ENCODE measurements around the gene SHC3. TPM values are rescaled to one million over a fixed set of nuclear protein-coding genes. Genes with fewer than 3 reads are reported as not detected.

SHC3 gene
- total RNA-seq, 1 experiment from 2014 or later = 0.27 TPM

DNA sequence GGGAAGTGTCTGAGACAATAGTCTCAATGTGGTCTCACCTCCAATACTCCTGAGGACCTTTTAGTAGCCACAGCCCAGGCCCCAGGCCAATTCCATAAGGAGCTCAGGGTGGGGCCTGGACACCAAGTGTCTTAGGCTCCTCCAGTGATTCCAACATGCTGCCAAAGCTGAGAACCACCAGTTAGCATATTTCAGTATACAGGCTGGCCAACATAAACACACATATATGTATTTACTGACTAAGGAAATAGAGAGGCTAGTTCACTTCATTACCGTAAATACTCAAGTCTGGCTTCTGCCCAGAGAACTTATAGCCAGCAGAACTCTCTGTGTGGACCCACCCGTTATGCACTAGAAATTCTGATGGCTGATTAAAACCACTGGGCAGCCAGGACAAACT, 163.3 kb downstream of the SHC3 start:
- Histone ChIP-seq H4K20me1 (ENCODE audit: insufficient read depth) (no peaks in the 10 kb centered on the region), H3K9me2 (ENCODE audit: insufficient read depth) (no peaks in the 10 kb centered on the region), H3K4me2 (ENCODE audit: low read length) (no peak overlapping the region), H3K27me3 (ENCODE audit: insufficient read depth, low read length) (no peaks in the 10 kb centered on the region), H3K79me2 (ENCODE audit: insufficient read depth, low read length) (no peaks in the 10 kb centered on the region), H3K4me1 (ENCODE audit: control insufficient read depth in 1 of 2, insufficient read depth in 2 of 2, low read length in 2 of 2) (peaks cover 1 to 2% of the 10 kb centered on the region in 2 experiments; a peak in 2 of 4 replicates), H2AFZ (ENCODE audit: low read depth, low read length, poor library complexity, severe bottlenecking) (no peak overlapping the region), H3K9ac (ENCODE audit: low read length) (no peak overlapping the region), H3K27ac (ENCODE audit: low read depth, low read length) (no peak overlapping the region), H3K9me3 (ENCODE audit: control insufficient read depth in 1 of 2, insufficient read depth in 1 of 2, low read depth in 1 of 2, low read length in 2 of 2) (no peaks in the 10 kb centered on the region), H3K4me3 (replicated peaks in 1 of 2; ENCODE audit: low read depth in 1 of 2, low read length in 2 of 2) (no peak overlapping the region), H3K36me3 (ENCODE audit: control insufficient read depth in 1 of 2, insufficient read depth in 2 of 2, low read length in 2 of 2) (no peaks in the 10 kb centered on the region)
- RAD21 ChIA-PET (ENCODE audit: low non-redundant PET in 1 of 2, low total read pairs in 2 of 2, uncharacterized antibody in 2 of 2, unreplicated experiment in 2 of 2) = no interaction called here
- DNase-seq (ENCODE audit: low read depth, low spot score) = no peak
- intact Hi-C loops (cut with micrococcal nuclease) = no loop called here
- BruUV-seq (replicated peaks) = no TSS peak
- TF ChIP-seq CBX3 (IDR thresholded peaks at IDR 0.05; ENCODE audit: low read depth) (no peak), SIN3A (IDR thresholded peaks at IDR 0.05; ENCODE audit: low read depth) (no peak), CEBPB (IDR thresholded peaks at IDR 0.05; ENCODE audit: low read depth) (no peak)
- TF ChIP-seq, protein P1, sequence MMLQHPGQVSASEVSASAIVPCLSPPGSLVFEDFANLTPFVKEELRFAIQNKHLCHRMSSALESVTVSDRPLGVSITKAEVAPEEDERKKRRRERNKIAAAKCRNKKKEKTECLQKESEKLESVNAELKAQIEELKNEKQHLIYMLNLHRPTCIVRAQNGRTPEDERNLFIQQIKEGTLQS (IDR thresholded peaks at IDR 0.05) = no peak
- TF ChIP-seq, protein P2, sequence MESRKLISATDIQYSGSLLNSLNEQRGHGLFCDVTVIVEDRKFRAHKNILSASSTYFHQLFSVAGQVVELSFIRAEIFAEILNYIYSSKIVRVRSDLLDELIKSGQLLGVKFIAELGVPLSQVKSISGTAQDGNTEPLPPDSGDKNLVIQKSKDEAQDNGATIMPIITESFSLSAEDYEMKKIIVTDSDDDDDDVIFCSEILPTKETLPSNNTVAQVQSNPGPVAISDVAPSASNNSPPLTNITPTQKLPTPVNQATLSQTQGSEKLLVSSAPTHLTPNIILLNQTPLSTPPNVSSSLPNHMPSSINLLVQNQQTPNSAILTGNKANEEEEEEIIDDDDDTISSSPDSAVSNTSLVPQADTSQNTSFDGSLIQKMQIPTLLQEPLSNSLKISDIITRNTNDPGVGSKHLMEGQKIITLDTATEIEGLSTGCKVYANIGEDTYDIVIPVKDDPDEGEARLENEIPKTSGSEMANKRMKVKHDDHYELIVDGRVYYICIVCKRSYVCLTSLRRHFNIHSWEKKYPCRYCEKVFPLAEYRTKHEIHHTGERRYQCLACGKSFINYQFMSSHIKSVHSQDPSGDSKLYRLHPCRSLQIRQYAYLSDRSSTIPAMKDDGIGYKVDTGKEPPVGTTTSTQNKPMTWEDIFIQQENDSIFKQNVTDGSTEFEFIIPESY (IDR thresholded peaks at IDR 0.05; ENCODE audit: extremely low read depth, insufficient replicate concordance, low read length) = no peak
- POLR2A ChIA-PET = no interaction called here
- ATAC-seq = no peak
- CTCF ChIA-PET = no interaction called here

DNA sequence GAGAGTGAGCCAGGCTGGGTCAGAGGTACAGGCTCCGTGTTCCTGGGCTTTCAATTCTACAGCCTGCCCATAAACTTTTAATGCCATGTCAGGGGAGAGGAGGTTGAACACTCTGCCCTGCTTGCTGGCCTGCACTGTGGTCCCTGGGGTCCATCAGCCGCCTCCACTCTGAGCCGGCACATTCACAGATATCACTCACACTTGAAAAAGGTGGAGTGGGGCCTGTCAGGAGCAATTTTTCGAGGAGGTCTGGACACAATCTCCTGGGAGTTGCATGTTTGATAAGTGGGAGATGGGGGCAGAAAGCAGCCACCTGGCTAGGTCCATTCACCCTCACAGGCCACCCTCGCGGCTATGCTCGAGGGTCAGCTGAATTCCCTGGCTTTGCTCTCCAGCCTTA, 164.5 kb downstream of the SHC3 start:
- no peaks in the 10 kb centered on the region for H3K9me2 ChIP-seq (ENCODE audit: insufficient read depth)
- TF ChIP-seq ZFX (IDR thresholded peaks at IDR 0.05) (no peak), ELF1 (IDR thresholded peaks at IDR 0.05; ENCODE audit: borderline replicate concordance, low read depth) (no peak), SRF (IDR thresholded peaks at IDR 0.05; ENCODE audit: low read depth) (no peak), JUND (IDR thresholded peaks at IDR 0.05) (no peak), POLR2AphosphoS5 (IDR thresholded peaks at IDR 0.05; ENCODE audit: low read depth, low read length) (no peak), POLR2A (IDR thresholded peaks at IDR 0.05; ENCODE audit: borderline replicate concordance, extremely low read depth, insufficient read depth, insufficient read length) (no peak), EZH2phosphoT487 (IDR thresholded peaks at IDR 0.05; ENCODE audit: borderline replicate concordance) (no peak), ZNF274 (IDR thresholded peaks at IDR 0.05; ENCODE audit: low read depth, low read length) (no peak), FOSL1 (IDR thresholded peaks at IDR 0.05; ENCODE audit: low read depth) (no peak), CBX3 (IDR thresholded peaks at IDR 0.05; ENCODE audit: low read depth) (no peak), SIN3A (IDR thresholded peaks at IDR 0.05; ENCODE audit: low read depth) (no peak)
- TF ChIP-seq, protein P3, sequence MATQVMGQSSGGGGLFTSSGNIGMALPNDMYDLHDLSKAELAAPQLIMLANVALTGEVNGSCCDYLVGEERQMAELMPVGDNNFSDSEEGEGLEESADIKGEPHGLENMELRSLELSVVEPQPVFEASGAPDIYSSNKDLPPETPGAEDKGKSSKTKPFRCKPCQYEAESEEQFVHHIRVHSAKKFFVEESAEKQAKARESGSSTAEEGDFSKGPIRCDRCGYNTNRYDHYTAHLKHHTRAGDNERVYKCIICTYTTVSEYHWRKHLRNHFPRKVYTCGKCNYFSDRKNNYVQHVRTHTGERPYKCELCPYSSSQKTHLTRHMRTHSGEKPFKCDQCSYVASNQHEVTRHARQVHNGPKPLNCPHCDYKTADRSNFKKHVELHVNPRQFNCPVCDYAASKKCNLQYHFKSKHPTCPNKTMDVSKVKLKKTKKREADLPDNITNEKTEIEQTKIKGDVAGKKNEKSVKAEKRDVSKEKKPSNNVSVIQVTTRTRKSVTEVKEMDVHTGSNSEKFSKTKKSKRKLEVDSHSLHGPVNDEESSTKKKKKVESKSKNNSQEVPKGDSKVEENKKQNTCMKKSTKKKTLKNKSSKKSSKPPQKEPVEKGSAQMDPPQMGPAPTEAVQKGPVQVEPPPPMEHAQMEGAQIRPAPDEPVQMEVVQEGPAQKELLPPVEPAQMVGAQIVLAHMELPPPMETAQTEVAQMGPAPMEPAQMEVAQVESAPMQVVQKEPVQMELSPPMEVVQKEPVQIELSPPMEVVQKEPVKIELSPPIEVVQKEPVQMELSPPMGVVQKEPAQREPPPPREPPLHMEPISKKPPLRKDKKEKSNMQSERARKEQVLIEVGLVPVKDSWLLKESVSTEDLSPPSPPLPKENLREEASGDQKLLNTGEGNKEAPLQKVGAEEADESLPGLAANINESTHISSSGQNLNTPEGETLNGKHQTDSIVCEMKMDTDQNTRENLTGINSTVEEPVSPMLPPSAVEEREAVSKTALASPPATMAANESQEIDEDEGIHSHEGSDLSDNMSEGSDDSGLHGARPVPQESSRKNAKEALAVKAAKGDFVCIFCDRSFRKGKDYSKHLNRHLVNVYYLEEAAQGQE (IDR thresholded peaks at IDR 0.05; ENCODE audit: low read depth) = no peak
- TF ChIP-seq, protein P1 (IDR thresholded peaks at IDR 0.05) = no peak
- no TSS peak for BruUV-seq (replicated peaks)
- H2AFZ ChIP-seq (ENCODE audit: low read depth, low read length, poor library complexity, severe bottlenecking) = no peak overlapping the region
- H3K27ac ChIP-seq (ENCODE audit: low read depth, low read length) = no peak overlapping the region
- ChIA-PET CTCF (no interaction called here), POLR2A (no interaction called here), RAD21 (ENCODE audit: low non-redundant PET in 1 of 2, low total read pairs in 2 of 2, uncharacterized antibody in 2 of 2, unreplicated experiment in 2 of 2) (no interaction called here)
- no peaks in the 10 kb centered on the region for H4K20me1 ChIP-seq (ENCODE audit: insufficient read depth)
- H3K4me2 ChIP-seq (ENCODE audit: low read length) = no peak overlapping the region
- H3K4me1 ChIP-seq (ENCODE audit: control insufficient read depth in 1 of 2, insufficient read depth in 2 of 2, low read length in 2 of 2) = no peaks in the 10 kb centered on the region
- H3K79me2 ChIP-seq (ENCODE audit: insufficient read depth, low read length) = no peaks in the 10 kb centered on the region
- no peaks in the 10 kb centered on the region for H3K27me3 ChIP-seq (ENCODE audit: insufficient read depth, low read length)
- no peak overlapping the region for H3K4me3 ChIP-seq (replicated peaks in 1 of 2; ENCODE audit: low read depth in 1 of 2, low read length in 2 of 2)
- no peak overlapping the region for H3K9ac ChIP-seq (ENCODE audit: low read length)
- DNase-seq (ENCODE audit: low read depth, low spot score) = no peak
- no peaks in the 10 kb centered on the region for H3K9me3 ChIP-seq (ENCODE audit: control insufficient read depth in 1 of 2, insufficient read depth in 1 of 2, low read depth in 1 of 2, low read length in 2 of 2)
- H3K36me3 ChIP-seq (ENCODE audit: control insufficient read depth in 1 of 2, insufficient read depth in 2 of 2, low read length in 2 of 2) = no peaks in the 10 kb centered on the region
- no peak for ATAC-seq
- intact Hi-C loops (cut with micrococcal nuclease) = no loop called here

Measured in HCT116 (cell line).